UCSD-AML1 (cell line): Measurements from ENCODE around the gene MTAP.

Experiments used
- DNase-seq: peaks from one replicate; lab custom pipeline; 2025; ENCODE audit not compliant: unreplicated experiment; lab: John Stamatoyannopoulos, UW

The MTAP gene

GRCh38 chr9:21848615-21849014, 46.2 kb downstream of the MTAP start:
- no peak for DNase-seq

GRCh38 chr9:21852754-21853153, 50.3 kb downstream of the MTAP start:
- no peak for DNase-seq

- DNase-seq: no peak
Observed at GRCh38 chr9:21853414-21853813, 51.0 kb downstream of the MTAP start.

- no peak for DNase-seq
Observed at GRCh38 chr9:21854119-21854518, 51.7 kb downstream of the MTAP start.

- DNase-seq: no peak
Observed at GRCh38 chr9:21854594-21854993, 52.2 kb downstream of the MTAP start.

GRCh38 chr9:21856301-21857094, 54.1 kb downstream of the MTAP start:
- no peak for DNase-seq

- no peak for DNase-seq
Observed at GRCh38 chr9:21862871-21863270, 60.4 kb downstream of the MTAP start.

- DNase-seq: no peak
Observed at GRCh38 chr9:21864505-21864904, 62.1 kb downstream of the MTAP start.

- no peak for DNase-seq
Observed at GRCh38 chr9:21866302-21866701, 63.9 kb downstream of the MTAP start.

GRCh38 chr9:21871256-21871975, 69.0 kb downstream of the MTAP start:
- no peak for DNase-seq

GRCh38 chr9:21872696-21873095, 70.3 kb downstream of the MTAP start:
- DNase-seq: no peak

- DNase-seq: no peak
Observed at GRCh38 chr9:21873540-21874221, 71.2 kb downstream of the MTAP start.

- no peak for DNase-seq
Observed at GRCh38 chr9:21875893-21876292, 73.5 kb downstream of the MTAP start.

GRCh38 chr9:21883642-21884041, 81.2 kb downstream of the MTAP start:
- DNase-seq: no peak

GRCh38 chr9:21889673-21890072, 87.2 kb downstream of the MTAP start:
- DNase-seq: no peak

GRCh38 chr9:21890696-21891095, 88.3 kb downstream of the MTAP start:
- DNase-seq: no peak

- DNase-seq: no peak
Observed at GRCh38 chr9:21901546-21901945, 99.1 kb downstream of the MTAP start.

- no peak for DNase-seq
Observed at GRCh38 chr9:21902136-21902535, 99.7 kb downstream of the MTAP start.

GRCh38 chr9:21903380-21903965, 101.0 kb downstream of the MTAP start:
- no peak for DNase-seq

- DNase-seq: no peak
Observed at GRCh38 chr9:21904371-21904770, 101.9 kb downstream of the MTAP start.

GRCh38 chr9:21904776-21905175, 102.3 kb downstream of the MTAP start:
- no peak for DNase-seq

GRCh38 chr9:21906213-21906612, 103.8 kb downstream of the MTAP start:
- no peak for DNase-seq
